Lower leg skin (tissue), 4 donors: Measurements from ENCODE around the gene MAPKAPK5. TPM values are rescaled to one million over a fixed set of nuclear protein-coding genes. Genes with fewer than 3 reads are reported as not detected.
"Not testable (repeated sequence)": the region's sequence is repeated elsewhere in the genome, so short reads cannot be mapped to it uniquely, and the experiment has no call there.

Experiments used
- DNase-seq, 2 donors: peaks; one replicate each; pipeline ENCODE4 v3.0.0-alpha.2; 2019; ENCODE audit warnings: low spot score in 2 of 2
- H3K4me3 ChIP-seq: fragments of 200-600 bp; sonication (generic); 2 replicates; pipeline ENCODE4 v1.5.1; 2017; ENCODE audit warnings: mild to moderate bottlenecking, low read depth; ENCODE audit not compliant: poor library complexity, severe bottlenecking
- POLR2A ChIP-seq, 2 donors: fragments of 450-650 bp; IDR thresholded peaks; one replicate each; pipeline ENCODE4 v1.6.1; 2016 to 2017; ENCODE audit warnings: antibody characterized with exemption in 2 of 2, mild to moderate bottlenecking in 1 of 2, moderate library complexity in 1 of 2
- WGBS, 2 donors: methylation state at CpG; one replicate each; pipeline ENCODE4 v1.1.5; 2018; 5-methylcytosine and 5-hydroxymethylcytosine counted together
- intact Hi-C: fragments of 100-400 bp; cut with DNase I; formaldehyde crosslinking; loops from one replicate; pipeline ENCODE4 v1.15.0; 2023; ENCODE audit warnings: low total_unique reads
- total RNA-seq, 4 donors: library from RNA; depleted of rRNA; stranded (reverse); fragments of >200 nt; gene quantifications; one replicate each; pipeline ENCODE4 v1.1.0, GENCODE V29; 2016
- TF ChIP-seq, protein P1 (sequence below), 3 donors: fragments of 450-650 bp; IDR thresholded peaks; one replicate each; pipeline ENCODE4 v1.5.1; 2016; ENCODE audit warnings: antibody characterized with exemption in 3 of 3, mild to moderate bottlenecking in 3 of 3, moderate library complexity in 2 of 3

MAPKAPK5 gene
- total RNA-seq, 4 donors from 2014 or later: 34.8 to 60.5 (median 49.5) TPM

DNA sequence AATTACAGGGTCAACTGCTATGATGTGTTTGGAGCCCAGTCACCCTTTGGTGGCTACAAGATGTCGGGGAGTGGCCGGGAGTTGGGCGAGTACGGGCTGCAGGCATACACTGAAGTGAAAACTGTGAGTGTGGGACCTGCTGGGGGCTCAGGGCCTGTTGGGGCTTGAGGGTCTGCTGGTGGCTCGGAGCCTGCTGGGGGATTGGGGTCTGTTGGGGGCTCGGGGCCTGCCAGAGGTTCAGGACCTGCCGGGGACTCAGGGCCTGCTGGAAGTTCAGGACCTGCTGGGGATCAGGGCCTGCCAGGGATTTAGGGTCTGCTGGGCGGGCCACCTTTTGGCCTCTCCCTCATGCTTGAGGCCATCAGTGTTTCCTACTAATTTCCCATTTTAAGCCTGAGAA lies 38.2 kb upstream of the MAPKAPK5 start:
- WGBS, 2 donors: 91 to 96% methylated on average over 8 of the region's 8 CpGs
- no peak overlapping the region for H3K4me3 ChIP-seq
- intact Hi-C loops: no loop called here
- TF ChIP-seq, protein P1, sequence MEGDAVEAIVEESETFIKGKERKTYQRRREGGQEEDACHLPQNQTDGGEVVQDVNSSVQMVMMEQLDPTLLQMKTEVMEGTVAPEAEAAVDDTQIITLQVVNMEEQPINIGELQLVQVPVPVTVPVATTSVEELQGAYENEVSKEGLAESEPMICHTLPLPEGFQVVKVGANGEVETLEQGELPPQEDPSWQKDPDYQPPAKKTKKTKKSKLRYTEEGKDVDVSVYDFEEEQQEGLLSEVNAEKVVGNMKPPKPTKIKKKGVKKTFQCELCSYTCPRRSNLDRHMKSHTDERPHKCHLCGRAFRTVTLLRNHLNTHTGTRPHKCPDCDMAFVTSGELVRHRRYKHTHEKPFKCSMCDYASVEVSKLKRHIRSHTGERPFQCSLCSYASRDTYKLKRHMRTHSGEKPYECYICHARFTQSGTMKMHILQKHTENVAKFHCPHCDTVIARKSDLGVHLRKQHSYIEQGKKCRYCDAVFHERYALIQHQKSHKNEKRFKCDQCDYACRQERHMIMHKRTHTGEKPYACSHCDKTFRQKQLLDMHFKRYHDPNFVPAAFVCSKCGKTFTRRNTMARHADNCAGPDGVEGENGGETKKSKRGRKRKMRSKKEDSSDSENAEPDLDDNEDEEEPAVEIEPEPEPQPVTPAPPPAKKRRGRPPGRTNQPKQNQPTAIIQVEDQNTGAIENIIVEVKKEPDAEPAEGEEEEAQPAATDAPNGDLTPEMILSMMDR (IDR thresholded peaks at IDR 0.05): no peak
- TF ChIP-seq POLR2A (IDR thresholded peaks at IDR 0.05): no peak
- no peak for DNase-seq

DNA sequence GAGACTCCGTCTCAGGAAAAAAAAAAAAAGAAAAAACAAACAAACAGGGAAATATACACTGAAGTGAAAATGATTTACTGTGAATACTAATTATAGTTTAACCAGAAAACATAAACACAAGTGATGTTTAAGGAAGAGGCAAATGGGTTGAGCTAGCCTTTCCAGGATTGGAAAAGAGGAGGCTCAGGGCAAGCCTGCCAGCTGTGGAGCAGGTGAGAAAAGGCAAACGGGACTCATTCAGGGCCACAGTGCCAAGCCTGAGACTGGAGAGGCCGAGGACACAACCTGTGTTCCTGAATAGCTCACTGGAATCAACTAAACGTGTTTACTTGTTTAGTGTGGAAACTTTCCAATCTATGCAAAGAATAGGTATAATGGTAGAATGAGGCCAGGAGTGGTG lies 35.7 kb upstream of the MAPKAPK5 start:
- H3K4me3 ChIP-seq: no peak overlapping the region
- intact Hi-C loops: no loop called here
- TF ChIP-seq, protein P1 (IDR thresholded peaks at IDR 0.05): no peak
- TF ChIP-seq POLR2A (IDR thresholded peaks at IDR 0.05): no peak
- 75% methylated on average over 4 of the region's 4 CpGs for WGBS, 2 donors
- DNase-seq: no peak

DNA sequence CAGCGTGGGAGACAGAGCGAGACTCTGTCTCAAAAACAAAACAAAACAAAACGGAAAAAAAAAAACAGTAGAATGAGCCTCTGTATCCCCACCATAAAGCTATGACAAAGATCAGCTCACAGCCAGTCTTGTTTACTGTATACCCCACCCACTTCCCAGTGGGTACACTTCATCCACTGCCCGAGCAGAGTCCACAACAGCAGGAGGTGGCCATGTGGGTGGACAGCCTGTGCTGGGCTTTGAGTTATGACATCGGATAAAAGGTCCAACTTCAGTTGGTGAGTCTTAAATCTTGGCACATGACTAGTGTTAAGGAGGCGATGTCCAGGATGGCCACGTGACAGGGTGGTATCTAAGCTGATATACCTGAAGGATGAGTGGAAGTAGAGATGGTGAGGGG lies 34.8 kb upstream of the MAPKAPK5 start:
- no peak overlapping the region for H3K4me3 ChIP-seq
- DNase-seq: no peak
- WGBS, 2 donors: 84 to 89% methylated on average over 7 of the region's 7 CpGs
- TF ChIP-seq, protein P1 (IDR thresholded peaks at IDR 0.05): no peak
- TF ChIP-seq POLR2A (IDR thresholded peaks at IDR 0.05): no peak
- intact Hi-C loops: no loop called here

DNA sequence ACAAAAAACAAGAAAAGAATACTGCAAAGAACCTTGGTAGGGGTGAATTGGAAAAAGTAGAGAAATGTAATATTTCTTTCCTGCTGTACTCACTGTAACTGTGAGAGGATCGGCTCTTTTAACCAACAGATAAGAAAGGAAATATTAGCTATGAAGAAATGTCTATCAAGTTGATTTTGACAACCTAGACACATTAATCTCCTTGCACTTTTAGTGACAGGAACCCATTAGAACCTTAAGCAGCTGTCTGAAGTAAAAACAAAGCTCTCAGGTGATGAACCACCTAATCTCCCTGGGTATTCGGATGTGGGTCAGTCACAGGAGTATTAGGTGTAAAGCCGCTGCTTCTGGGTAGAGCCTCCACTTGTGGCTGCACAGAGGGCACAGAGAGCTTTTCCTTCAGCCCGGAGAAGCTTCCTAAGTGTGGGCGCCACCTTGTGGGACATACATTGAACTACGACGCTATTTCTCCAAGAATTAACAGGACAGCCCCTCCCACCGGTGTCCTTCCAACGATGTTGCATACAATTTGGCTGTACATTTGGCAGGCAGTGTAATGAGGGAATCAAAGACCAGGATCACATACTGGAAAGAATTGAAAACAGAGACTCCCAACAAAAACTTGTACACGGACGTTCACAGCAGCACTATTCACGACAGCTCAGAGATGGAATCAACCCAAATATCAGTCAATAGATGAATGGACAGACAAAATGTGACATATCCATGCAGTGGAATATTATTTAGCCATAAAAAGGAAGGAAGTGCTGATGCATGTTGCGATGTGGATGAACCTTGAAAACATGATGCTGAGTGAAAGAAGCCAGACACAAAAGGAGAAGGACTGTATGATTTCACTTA lies 28.9 kb upstream of the MAPKAPK5 start:
- TF ChIP-seq POLR2A (IDR thresholded peaks at IDR 0.05): no peak
- TF ChIP-seq, protein P1 (IDR thresholded peaks at IDR 0.05): peak in 1 of 3 donors; percentile 71
- 13 to 16% methylated on average over 13 of the region's 13 CpGs for WGBS, 2 donors
- peak; percentile 83 to 95 for DNase-seq
- intact Hi-C loops: loop anchor here (5.0 kb wide), 1 partner anchor 61 kb away; no protein-coding TSS in a partner anchor
- no peak overlapping the region for H3K4me3 ChIP-seq

DNA sequence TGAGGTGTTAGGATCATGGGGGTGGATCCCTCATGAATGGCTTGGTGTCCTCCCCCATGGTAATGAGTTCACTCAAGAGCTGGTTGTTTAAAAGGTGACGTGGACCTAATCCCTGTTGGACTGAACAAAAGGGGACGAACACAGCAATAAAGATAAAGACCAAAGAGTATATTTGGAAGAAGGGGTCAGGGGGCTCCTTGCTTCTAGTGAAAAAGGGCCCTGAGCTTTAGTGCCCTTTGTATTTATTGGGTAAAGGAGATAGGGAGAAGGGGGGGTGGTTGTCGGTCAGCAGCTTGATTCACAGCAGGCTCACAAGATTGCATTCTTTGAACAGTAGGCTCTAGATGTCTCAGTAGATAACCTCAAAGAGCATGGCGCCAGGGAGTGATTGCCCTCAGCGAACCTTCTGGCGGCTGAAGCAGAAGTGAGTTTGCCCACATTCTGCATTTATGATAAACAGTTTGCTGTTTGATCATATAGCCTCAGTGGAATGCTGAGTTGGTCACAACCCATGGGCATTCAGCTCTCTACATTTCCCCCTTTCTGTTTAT lies 25.9 kb upstream of the MAPKAPK5 start:
- no peak overlapping the region for H3K4me3 ChIP-seq
- intact Hi-C loops: no loop called here
- DNase-seq: peak in 1 of 2 donors; percentile 56
- TF ChIP-seq, protein P1 (IDR thresholded peaks at IDR 0.05): no peak
- TF ChIP-seq POLR2A (IDR thresholded peaks at IDR 0.05): no peak
- 71 to 73% methylated on average over 6 of the region's 6 CpGs for WGBS, 2 donors

DNA sequence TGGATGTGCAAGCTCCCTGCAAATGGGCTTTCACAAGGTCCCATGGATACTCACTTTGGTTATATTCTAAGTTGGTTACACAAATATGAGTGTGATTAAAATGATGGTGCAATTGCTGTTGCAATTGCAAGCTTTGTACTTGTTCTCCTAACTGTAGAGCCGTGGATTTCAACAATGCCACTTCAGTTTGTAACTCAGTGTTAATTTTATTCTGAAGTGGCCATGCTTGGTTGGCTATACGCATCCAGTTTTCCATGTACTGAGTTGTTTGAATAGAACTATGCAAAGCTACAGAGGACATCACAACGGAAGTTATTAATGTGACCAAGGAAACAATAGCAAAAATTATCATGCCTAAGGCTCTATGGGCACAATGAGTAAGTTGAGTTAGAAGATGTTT lies 25.1 kb upstream of the MAPKAPK5 start:
- DNase-seq, intact Hi-C loops, H3K4me3 ChIP-seq: not testable (repeated sequence)
- 72 to 89% methylated on average over 3 of the region's 3 CpGs for WGBS, 2 donors
